A673 (cell line): ENCODE measurements around the gene IKZF2. TPM values are rescaled to one million over a fixed set of nuclear protein-coding genes. Genes with fewer than 3 reads are reported as not detected.

ENCODE experiments used
- BruUV-seq: library from RNA; stranded (reverse); fragments of 400-500 nt; replicated peaks from 2 replicates; lab custom pipeline; 2021; lab: Mats Ljungman, UMichigan
- CTCF ChIA-PET: fragments of 300-600 bp; sonication (Branson Sonifier 250); formaldehyde crosslinking; loops from one replicate; lab custom pipeline; 2022; ENCODE audit warnings: antibody characterized with exemption; lab: Charles Lee
- POLR2A ChIA-PET: fragments of 300-600 bp; sonication (Branson Sonifier 250); formaldehyde crosslinking; loops from one replicate; lab custom pipeline; 2022; ENCODE audit warnings: antibody characterized with exemption; ENCODE audit not compliant: low non-redundant PET; lab: Charles Lee
- DNase-seq: peaks from one replicate; pipeline ENCODE4 v3.0.0-alpha.2; 2015; ENCODE audit warnings: low spot score
- H3K27ac ChIP-seq: fragments of 200-600 bp; sonication (generic); 2 replicates; pipeline ENCODE4 v1.5.1; 2016; ENCODE audit warnings: mixed run types, low read depth, mild to moderate bottlenecking, mixed read lengths, antibody characterized with exemption, low read length; ENCODE audit not compliant: poor library complexity, severe bottlenecking
- H3K27me3 ChIP-seq: fragments of 200-600 bp; sonication (generic); replicated peaks from 2 replicates; pipeline ENCODE4 v1.6.1; 2017; ENCODE audit warnings: mixed run types, low read depth, mild to moderate bottlenecking, mixed read lengths, antibody characterized with exemption, low read length; ENCODE audit not compliant: insufficient read depth, poor library complexity
- H3K36me3 ChIP-seq: fragments of 200-600 bp; sonication (generic); 2 replicates; pipeline ENCODE4 v1.6.1; 2016; ENCODE audit warnings: mixed run types, mild to moderate bottlenecking, mixed read lengths, antibody characterized with exemption, low read length; ENCODE audit not compliant: insufficient read depth, poor library complexity, severe bottlenecking
- H3K4me1 ChIP-seq: fragments of 200-600 bp; sonication (generic); 2 replicates; pipeline ENCODE4 v1.6.1; 2017; ENCODE audit warnings: mixed run types, mild to moderate bottlenecking, mixed read lengths, antibody characterized with exemption, low read length; ENCODE audit not compliant: insufficient read depth, poor library complexity, severe bottlenecking
- H3K4me3 ChIP-seq: fragments of 200-600 bp; sonication (generic); 2 replicates; pipeline ENCODE4 v1.5.1; 2016; ENCODE audit warnings: low read depth, mixed run types, mild to moderate bottlenecking, mixed read lengths, low read length; ENCODE audit not compliant: poor library complexity, severe bottlenecking
- H3K9me3 ChIP-seq: fragments of 200-600 bp; sonication (generic); 2 replicates; pipeline ENCODE4 v1.6.1; 2016; ENCODE audit warnings: mixed run types, low read depth, mild to moderate bottlenecking, mixed read lengths, antibody characterized with exemption, low read length; ENCODE audit not compliant: poor library complexity, severe bottlenecking
- EZH2 ChIP-seq: fragments of 200-600 bp; sonication (generic); IDR thresholded peaks from 2 replicates; pipeline ENCODE4 v1.6.1; 2017; ENCODE audit warnings: borderline replicate concordance, low read depth, mild to moderate bottlenecking, mixed read lengths, antibody characterized with exemption, low read length; ENCODE audit not compliant: poor library complexity, severe bottlenecking
- intact Hi-C: fragments of 100-400 bp; cut with micrococcal nuclease; formaldehyde crosslinking; loops from one replicate; pipeline ENCODE4 v1.10.0; 2022; ENCODE audit not compliant: unreplicated experiment
- total RNA-seq: library from RNA; stranded (reverse); gene quantifications from 2 replicates; pipeline ENCODE4 v1.2.3, GENCODE V29; 2021
- TF ChIP-seq, protein P1 (sequence below): fragments of 300-800, 200-600 bp; sonication (generic); conservative IDR thresholded peaks from 2 replicates; pipeline ENCODE4 v1.5.1; 2017; ENCODE audit warnings: low read depth, mild to moderate bottlenecking, antibody characterized with exemption, low read length, moderate library complexity, mixed read lengths

Gene IKZF2
- total RNA-seq, 1 experiment from 2014 or later, result 68.6 TPM

- no peaks in the 10 kb centered on the region for H3K27me3 ChIP-seq
- CTCF ChIA-PET, result interaction anchor here (0.5 to 0.6 kb wide), 2 partner anchors 202 to 246 kb away, joined by 4 read pairs; no protein-coding TSS in a partner anchor
- TSS peak; percentile 90 for BruUV-seq
- peak overlapping the region; percentile 75 for H3K4me3 ChIP-seq
- POLR2A ChIA-PET, result interaction anchor here (0.6 kb wide), 1 partner anchor 558 kb away, joined by 3 read pairs; no protein-coding TSS in a partner anchor
- H3K36me3 ChIP-seq, result peaks cover 2% of the 10 kb centered on the region
- no peaks in the 10 kb centered on the region for H3K9me3 ChIP-seq
- H3K27ac ChIP-seq, result peak overlapping the region; percentile 88
- TF ChIP-seq, protein P1, sequence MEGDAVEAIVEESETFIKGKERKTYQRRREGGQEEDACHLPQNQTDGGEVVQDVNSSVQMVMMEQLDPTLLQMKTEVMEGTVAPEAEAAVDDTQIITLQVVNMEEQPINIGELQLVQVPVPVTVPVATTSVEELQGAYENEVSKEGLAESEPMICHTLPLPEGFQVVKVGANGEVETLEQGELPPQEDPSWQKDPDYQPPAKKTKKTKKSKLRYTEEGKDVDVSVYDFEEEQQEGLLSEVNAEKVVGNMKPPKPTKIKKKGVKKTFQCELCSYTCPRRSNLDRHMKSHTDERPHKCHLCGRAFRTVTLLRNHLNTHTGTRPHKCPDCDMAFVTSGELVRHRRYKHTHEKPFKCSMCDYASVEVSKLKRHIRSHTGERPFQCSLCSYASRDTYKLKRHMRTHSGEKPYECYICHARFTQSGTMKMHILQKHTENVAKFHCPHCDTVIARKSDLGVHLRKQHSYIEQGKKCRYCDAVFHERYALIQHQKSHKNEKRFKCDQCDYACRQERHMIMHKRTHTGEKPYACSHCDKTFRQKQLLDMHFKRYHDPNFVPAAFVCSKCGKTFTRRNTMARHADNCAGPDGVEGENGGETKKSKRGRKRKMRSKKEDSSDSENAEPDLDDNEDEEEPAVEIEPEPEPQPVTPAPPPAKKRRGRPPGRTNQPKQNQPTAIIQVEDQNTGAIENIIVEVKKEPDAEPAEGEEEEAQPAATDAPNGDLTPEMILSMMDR, result peak; percentile 49
- no peak for TF ChIP-seq EZH2
- intact Hi-C loops, result loop anchor here (2.0 kb wide), 2 partner anchors 85 to 557 kb away; no protein-coding TSS in a partner anchor
- peak; percentile 86 for DNase-seq
- peaks cover 27% of the 10 kb centered on the region for H3K4me1 ChIP-seq
Measured at GRCh38 chr2:213152065-213152794, 818 bp upstream of the IKZF2 start.

GRCh38 chr2:213150315-213151097 lies 906 bp downstream of the IKZF2 start:
- H3K4me1 ChIP-seq, result peaks cover 26% of the 10 kb centered on the region
- no peaks in the 10 kb centered on the region for H3K27me3 ChIP-seq
- TF ChIP-seq, protein P1, result no peak
- no peak for TF ChIP-seq EZH2
- H3K36me3 ChIP-seq, result peaks cover 12% of the 10 kb centered on the region
- BruUV-seq, result no TSS peak
- peak overlapping the region; percentile 84 for H3K27ac ChIP-seq
- POLR2A ChIA-PET, result interaction anchor here (0.7 kb wide), 1 partner anchor 242 kb away, joined by 3 read pairs; no protein-coding TSS in a partner anchor
- CTCF ChIA-PET, result no interaction called here
- intact Hi-C loops, result no loop called here
- peak overlapping the region; percentile 75 for H3K4me3 ChIP-seq
- no peaks in the 10 kb centered on the region for H3K9me3 ChIP-seq
- DNase-seq, result peak; percentile 51

- Histone ChIP-seq H3K27me3 (no peaks in the 10 kb centered on the region), H3K9me3 (no peaks in the 10 kb centered on the region), H3K36me3 (peaks cover 12% of the 10 kb centered on the region), H3K27ac (peak overlapping the region; percentile 80), H3K4me1 (peaks cover 28% of the 10 kb centered on the region), H3K4me3 (peak overlapping the region; percentile 75)
- no peak for DNase-seq
- intact Hi-C loops, result no loop called here
- ChIA-PET POLR2A (no interaction called here), CTCF (no interaction called here)
- TSS peak; percentile 20 for BruUV-seq
- no peak for TF ChIP-seq EZH2
- TF ChIP-seq, protein P1, result no peak
Measured at GRCh38 chr2:213149949-213150314, 1.5 kb downstream of the IKZF2 start.
